HepG2 (cell line): ENCODE results near the gene XPR1. TPM values are rescaled to one million over a fixed set of nuclear protein-coding genes. Genes with fewer than 3 reads are reported as not detected.
A peak's percentile ranks its signal among the peaks of the same experiment; 100 is the strongest.

Experiments used
- AGO2 ChIP-seq: fragments of 200-400 bp; formaldehyde crosslinking; optimal IDR thresholded peaks from 2 replicates; pipeline ENCODE3; 2017; ENCODE audit warnings: mild to moderate bottlenecking, low read depth, low read length, moderate library complexity
- DMAP1 ChIP-seq: IDR thresholded peaks from 2 replicates; pipeline ENCODE4 v1.6.1; 2016
- DNMT3B ChIP-seq: conservative IDR thresholded peaks from 2 replicates; pipeline ENCODE4 v1.6.1; 2016; ENCODE audit warnings: missing biosample characterization, control low read depth
- EHMT2 ChIP-seq: fragments of 200-600 bp; sonication (generic); IDR thresholded peaks from 2 replicates; pipeline ENCODE4 v1.7.0; 2017; ENCODE audit warnings: antibody characterized with exemption, low read depth, low read length, borderline replicate concordance
- IKZF4 ChIP-seq: sonication (generic); formaldehyde crosslinking; IDR thresholded peaks from 2 replicates; pipeline ENCODE4 v1.5.1; 2020; ENCODE audit warnings: borderline replicate concordance, mild to moderate bottlenecking, low read depth, missing genetic modification reagents; ENCODE audit errors: not compliant biosample characterization
- KAT8 ChIP-seq: IDR thresholded peaks from 2 replicates; pipeline ENCODE4 v1.6.1; 2016; ENCODE audit warnings: missing genetic modification reagents, missing compliant biosample characterization
- KMT2A ChIP-seq: sonication (generic); formaldehyde crosslinking; IDR thresholded peaks from 2 replicates; pipeline ENCODE4 v1.4.0; 2020; ENCODE audit warnings: missing genetic modification reagents
- LRRFIP1 ChIP-seq: sonication (generic); formaldehyde crosslinking; conservative IDR thresholded peaks from 2 replicates; pipeline ENCODE4 v1.4.0; 2020; ENCODE audit warnings: missing genetic modification reagents
- MEF2D ChIP-seq: sonication (generic); formaldehyde crosslinking; IDR thresholded peaks from 2 replicates; pipeline ENCODE4 v1.5.1; 2020; ENCODE audit warnings: mild to moderate bottlenecking, missing genetic modification reagents
- NCOA2 ChIP-seq: sonication (generic); formaldehyde crosslinking; IDR thresholded peaks from 2 replicates; pipeline ENCODE4 v1.8.0; 2022; ENCODE audit warnings: inconsistent platforms
- NFIB ChIP-seq: sonication (generic); formaldehyde crosslinking; IDR thresholded peaks from 2 replicates; pipeline ENCODE4 v1.9.0; 2021; ENCODE audit warnings: missing genetic modification reagents, mild to moderate bottlenecking, borderline replicate concordance
- SOX6 ChIP-seq, 2 experiments: fragments of 450-650 bp in 1 of 2; sonication (generic) in 1 of 2; formaldehyde crosslinking in 1 of 2; IDR thresholded peaks; 2 replicates each; pipeline versions ENCODE4 v1.4.0 to v1.6.1; 2017 to 2020; ENCODE audit warnings: antibody characterized with exemption in 1 of 2, mild to moderate bottlenecking in 1 of 2, missing genetic modification reagents in 1 of 2
- TAF1 ChIP-seq: sonication (generic); formaldehyde crosslinking; IDR thresholded peaks from 2 replicates; pipeline ENCODE4 v1.4.0; 2020; ENCODE audit warnings: missing genetic modification reagents
- ZBTB21 ChIP-seq: sonication (generic); formaldehyde crosslinking; IDR thresholded peaks from 2 replicates; pipeline ENCODE4 v1.4.0; 2020; ENCODE audit warnings: missing genetic modification reagents
- ZNF143 ChIP-seq: sonication (generic); formaldehyde crosslinking; IDR thresholded peaks from 2 replicates; pipeline ENCODE4 v1.4.0; 2020; ENCODE audit warnings: missing genetic modification reagents
- ZNF17 ChIP-seq: sonication (generic); formaldehyde crosslinking; IDR thresholded peaks from 2 replicates; pipeline ENCODE4 v1.5.0; 2020; ENCODE audit warnings: mild to moderate bottlenecking, missing genetic modification reagents
- ZNF329 ChIP-seq: sonication (generic); formaldehyde crosslinking; IDR thresholded peaks from 2 replicates; pipeline ENCODE4 v1.9.0; 2021; ENCODE audit warnings: low read depth, mild to moderate bottlenecking, missing genetic modification reagents
- ZNF430 ChIP-seq: sonication (generic); formaldehyde crosslinking; IDR thresholded peaks from 2 replicates; pipeline ENCODE4 v1.9.0; 2021; ENCODE audit warnings: mild to moderate bottlenecking, missing genetic modification reagents
- ZNF883 ChIP-seq: sonication (generic); formaldehyde crosslinking; IDR thresholded peaks from 2 replicates; pipeline ENCODE4 v1.5.1; 2020; ENCODE audit warnings: mild to moderate bottlenecking, missing genetic modification reagents; ENCODE audit errors: not compliant biosample characterization
- polyA plus RNA-seq, 8 experiments: library from polyadenylated mRNA; depleted of rRNA in 3 of 8; stranded (reverse) in 7 of 8; unstranded in 1 of 8; fragments of >200 nt; fragmentation: Illumina TruSeq in 4 of 8; extraction: Trizol in 4 of 8; gene quantifications; 2 replicates each; pipeline versions ENCODE4 v1.2.1 to v1.2.3, GENCODE V29; 2011 to 2016; ENCODE audit warnings: low read depth in 4 of 8, missing spikeins in 1 of 8, mixed read lengths in 1 of 8; ENCODE audit not compliant: insufficient read depth in 1 of 8
- total RNA-seq, 5 experiments: library from RNA; depleted of rRNA; stranded (reverse); fragments of >200 nt; fragmentation: Illumina TruSeq; extraction: Trizol; gene quantifications; 2 replicates each; pipeline ENCODE4 v1.2.3, GENCODE V29; 2016; ENCODE audit warnings: low read depth in 1 of 5
- TF ChIP-seq, protein P1 (sequence below): IDR thresholded peaks from 2 replicates; pipeline ENCODE4 v1.6.1; 2016; ENCODE audit warnings: control low read depth
- TF ChIP-seq, protein P2 (sequence below): sonication (generic); formaldehyde crosslinking; IDR thresholded peaks from 2 replicates; pipeline ENCODE4 v1.4.0; 2020; ENCODE audit warnings: missing genetic modification reagents, borderline replicate concordance
- TF ChIP-seq, protein P3 (sequence below): sonication (generic); formaldehyde crosslinking; IDR thresholded peaks from 2 replicates; pipeline ENCODE4 v1.5.0; 2020; ENCODE audit warnings: missing genetic modification reagents
- TF ChIP-seq, protein P4 (sequence below): sonication (generic); formaldehyde crosslinking; IDR thresholded peaks from 2 replicates; pipeline ENCODE4 v1.8.0; 2022; ENCODE audit warnings: missing genetic modification reagents, low read depth, mild to moderate bottlenecking, borderline replicate concordance

Gene XPR1
- total and polyA plus RNA-seq, 2 of the 13 experiments (the other 11 are each of a cell fraction or from before 2014, with no cell fraction given) = 22.3 to 23.6 TPM

- TF ChIP-seq, protein P1, sequence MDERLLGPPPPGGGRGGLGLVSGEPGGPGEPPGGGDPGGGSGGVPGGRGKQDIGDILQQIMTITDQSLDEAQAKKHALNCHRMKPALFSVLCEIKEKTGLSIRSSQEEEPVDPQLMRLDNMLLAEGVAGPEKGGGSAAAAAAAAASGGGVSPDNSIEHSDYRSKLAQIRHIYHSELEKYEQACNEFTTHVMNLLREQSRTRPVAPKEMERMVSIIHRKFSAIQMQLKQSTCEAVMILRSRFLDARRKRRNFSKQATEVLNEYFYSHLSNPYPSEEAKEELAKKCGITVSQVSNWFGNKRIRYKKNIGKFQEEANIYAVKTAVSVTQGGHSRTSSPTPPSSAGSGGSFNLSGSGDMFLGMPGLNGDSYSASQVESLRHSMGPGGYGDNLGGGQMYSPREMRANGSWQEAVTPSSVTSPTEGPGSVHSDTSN (CRISPR knock-in tag) = peak; percentile 38; the same call in 1 of the 2 replicates
- TF ChIP-seq, protein P2, sequence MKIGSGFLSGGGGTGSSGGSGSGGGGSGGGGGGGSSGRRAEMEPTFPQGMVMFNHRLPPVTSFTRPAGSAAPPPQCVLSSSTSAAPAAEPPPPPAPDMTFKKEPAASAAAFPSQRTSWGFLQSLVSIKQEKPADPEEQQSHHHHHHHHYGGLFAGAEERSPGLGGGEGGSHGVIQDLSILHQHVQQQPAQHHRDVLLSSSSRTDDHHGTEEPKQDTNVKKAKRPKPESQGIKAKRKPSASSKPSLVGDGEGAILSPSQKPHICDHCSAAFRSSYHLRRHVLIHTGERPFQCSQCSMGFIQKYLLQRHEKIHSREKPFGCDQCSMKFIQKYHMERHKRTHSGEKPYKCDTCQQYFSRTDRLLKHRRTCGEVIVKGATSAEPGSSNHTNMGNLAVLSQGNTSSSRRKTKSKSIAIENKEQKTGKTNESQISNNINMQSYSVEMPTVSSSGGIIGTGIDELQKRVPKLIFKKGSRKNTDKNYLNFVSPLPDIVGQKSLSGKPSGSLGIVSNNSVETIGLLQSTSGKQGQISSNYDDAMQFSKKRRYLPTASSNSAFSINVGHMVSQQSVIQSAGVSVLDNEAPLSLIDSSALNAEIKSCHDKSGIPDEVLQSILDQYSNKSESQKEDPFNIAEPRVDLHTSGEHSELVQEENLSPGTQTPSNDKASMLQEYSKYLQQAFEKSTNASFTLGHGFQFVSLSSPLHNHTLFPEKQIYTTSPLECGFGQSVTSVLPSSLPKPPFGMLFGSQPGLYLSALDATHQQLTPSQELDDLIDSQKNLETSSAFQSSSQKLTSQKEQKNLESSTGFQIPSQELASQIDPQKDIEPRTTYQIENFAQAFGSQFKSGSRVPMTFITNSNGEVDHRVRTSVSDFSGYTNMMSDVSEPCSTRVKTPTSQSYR (CRISPR knock-in tag) = no peak
- TF ChIP-seq DMAP1 (CRISPR knock-in tag) (peak; percentile 67; the same call in 1 of the 2 replicates), NFIB (CRISPR knock-in tag) (no peak), MEF2D (CRISPR knock-in tag) (no peak), SOX6 (IDR thresholded peaks at IDR 0.05) (no peak), SOX6 (CRISPR knock-in tag; IDR thresholded peaks at IDR 0.05) (peak; percentile 45; the same call in 1 of the 2 replicates), ZNF883 (CRISPR knock-in tag) (peak; percentile 75), ZNF143 (CRISPR knock-in tag) (no peak), TAF1 (CRISPR knock-in tag) (peak; percentile 91), LRRFIP1 (0 out of 2 replicates have a peak, but pooled peaks have one; percentile 65), EHMT2 (no peak), DNMT3B (CRISPR knock-in tag) (no peak), IKZF4 (CRISPR knock-in tag) (no peak), ZNF17 (CRISPR knock-in tag) (no peak), KAT8 (CRISPR knock-in tag) (peak; percentile 68; the same call in 1 of the 2 replicates), NCOA2 (CRISPR knock-in tag) (no peak), AGO2 (no peak), ZNF329 (CRISPR knock-in tag) (no peak; the same call in 1 of the 2 replicates), KMT2A (CRISPR knock-in tag) (peak; percentile 64; the same call in 1 of the 2 replicates), ZNF430 (CRISPR knock-in tag) (no peak), ZBTB21 (CRISPR knock-in tag) (no peak)
- TF ChIP-seq, protein P3, sequence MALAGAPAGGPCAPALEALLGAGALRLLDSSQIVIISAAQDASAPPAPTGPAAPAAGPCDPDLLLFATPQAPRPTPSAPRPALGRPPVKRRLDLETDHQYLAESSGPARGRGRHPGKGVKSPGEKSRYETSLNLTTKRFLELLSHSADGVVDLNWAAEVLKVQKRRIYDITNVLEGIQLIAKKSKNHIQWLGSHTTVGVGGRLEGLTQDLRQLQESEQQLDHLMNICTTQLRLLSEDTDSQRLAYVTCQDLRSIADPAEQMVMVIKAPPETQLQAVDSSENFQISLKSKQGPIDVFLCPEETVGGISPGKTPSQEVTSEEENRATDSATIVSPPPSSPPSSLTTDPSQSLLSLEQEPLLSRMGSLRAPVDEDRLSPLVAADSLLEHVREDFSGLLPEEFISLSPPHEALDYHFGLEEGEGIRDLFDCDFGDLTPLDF = no peak
- TF ChIP-seq, protein P4, sequence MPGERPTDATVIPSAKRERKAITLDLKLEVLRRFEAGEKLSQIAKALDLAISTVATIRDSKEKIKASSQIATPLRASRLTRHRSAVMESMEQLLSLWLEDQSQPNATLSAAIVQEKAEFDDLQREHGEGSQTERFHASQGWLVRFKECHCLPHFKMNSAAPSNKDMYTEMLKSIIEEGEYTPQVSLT = no peak
Measured at GRCh38 chr1:180631766-180632325, at the start of gene XPR1 (continued).
